ENCODE measurements around the gene MYO7A. TPM values are rescaled to one million over a fixed set of nuclear protein-coding genes. Genes with fewer than 3 reads are reported as not detected.

MYO7A gene
- total and polyA plus RNA-seq, 2 of the 8 experiments (the other 6 are each of a cell fraction or from before 2014, with no cell fraction given) = 1.5 to 1.9 TPM

- Histone ChIP-seq H3K4me1 (replicated peaks in 1 of 4; ENCODE audit: control insufficient read depth in 3 of 4, insufficient read depth in 4 of 4, low read length in 3 of 4) (peaks cover 22 to 60% (median 34%) of the 10 kb centered on the region in 4 experiments), H2AK5ac (ENCODE audit: low read depth, low read length) (no peak overlapping the region), H3K79me1 (ENCODE audit: low read depth, low read length) (no peaks in the 10 kb centered on the region), H3K27ac (ENCODE audit: low read depth, low read length) (no peak overlapping the region), H3K79me2 (ENCODE audit: control insufficient read depth in 1 of 2, insufficient read depth in 2 of 2, low read length in 2 of 2) (no peaks in the 10 kb centered on the region), H3K4ac (replicated peaks; ENCODE audit: insufficient read length, low read depth, low read length) (no peak overlapping the region), H3K56ac (replicated peaks; ENCODE audit: insufficient read length, low read depth, low read length) (no peak overlapping the region), H4K20me1 (replicated peaks in 1 of 2; ENCODE audit: control insufficient read depth in 1 of 2, insufficient read depth in 2 of 2, low read length in 2 of 2) (no peaks in the 10 kb centered on the region), H3K23me2 (ENCODE audit: low read depth, low read length) (peaks cover 4% of the 10 kb centered on the region; the same call in 1 of the 2 replicates), H4K5ac (ENCODE audit: insufficient read length, low read depth, low read length) (no peak overlapping the region), H3K18ac (ENCODE audit: extremely low read depth, low read length) (peak overlapping the region; percentile 38; the same call in 1 of the 2 replicates), H3K4me3 (ENCODE audit: extremely low read depth in 1 of 4, insufficient read depth in 2 of 4, low read depth in 3 of 4, low read length in 4 of 4) (no peak overlapping the region), H3K27me3 (replicated peaks in 1 of 4; ENCODE audit: control insufficient read depth in 3 of 4, extremely low read depth in 1 of 4, insufficient read depth in 3 of 4, low read length in 3 of 4) (peaks cover 0 to 3% (median 0%) of the 10 kb centered on the region in 4 experiments; a peak in 1 of 7 replicates), H2BK15ac (ENCODE audit: low read length) (no peak overlapping the region; the same call in 1 of the 2 replicates), H2BK20ac (ENCODE audit: low read length) (peak overlapping the region; percentile 88), H3K36me3 (ENCODE audit: control insufficient read depth in 2 of 4, insufficient read depth in 4 of 4, low read length in 3 of 4) (no peaks in the 10 kb centered on the region), H3K14ac (ENCODE audit: insufficient read length) (no peak overlapping the region), H2BK12ac (ENCODE audit: low read depth, low read length) (no peak overlapping the region), H3K9me3 (ENCODE audit: insufficient read depth in 2 of 2, low read depth in 1 of 2, low read length in 1 of 2) (no peaks in the 10 kb centered on the region), H3K9ac (replicated peaks in 1 of 4; ENCODE audit: extremely low read depth in 1 of 4, low read depth in 3 of 4, low read length in 3 of 4) (no peak overlapping the region), H4K8ac (ENCODE audit: extremely low read depth, insufficient read depth, low read length) (peak overlapping the region; percentile 18; the same call in 1 of the 2 replicates), H3K4me2 (ENCODE audit: insufficient read depth in 1 of 2, low read depth in 2 of 2, low read length in 2 of 2) (no peak overlapping the region), H2AFZ (ENCODE audit: low read length) (no peak overlapping the region), H2BK120ac (replicated peaks; ENCODE audit: low read depth, low read length) (no peak overlapping the region), H3K23ac (ENCODE audit: insufficient read length) (no peak overlapping the region), H4K91ac (replicated peaks; ENCODE audit: insufficient read length, low read length) (peak overlapping the region; percentile 29), H2BK5ac (ENCODE audit: low read depth, low read length) (peak overlapping the region; percentile 12; the same call in 1 of the 2 replicates)
- TF ChIP-seq SP4 (IDR thresholded peaks at IDR 0.05; ENCODE audit: low read length) (no peak), RXRA (IDR thresholded peaks at IDR 0.05; ENCODE audit: insufficient read depth, low read depth, low read length) (no peak), GABPA (IDR thresholded peaks at IDR 0.05; ENCODE audit: borderline replicate concordance, insufficient read depth, low read length) (no peak), CTBP2 (IDR thresholded peaks at IDR 0.05; ENCODE audit: borderline replicate concordance, insufficient read depth, insufficient read length, low read length) (no peak), POU5F1 (IDR thresholded peaks at IDR 0.05; ENCODE audit: low read depth, low read length) (no peak)
- WGBS, 2 experiments (ENCODE audit: extremely low coverage in 1 of 2, insufficient coverage in 1 of 2, insufficient read length in 1 of 2, insufficient replicate concordance in 2 of 2, low coverage in 1 of 2, low lambda C conversion rate in 2 of 2, missing lambda C conversion rate in 1 of 2) = 83% methylated on average over 8 of the region's 10 CpGs; no CpG with 5 or more reads in 1 of the 2 experiments
- no peak for DNase-seq (ENCODE audit: low read depth in 1 of 2, low spot score in 2 of 2)
- no peak for FAIRE-seq
- ChIA-PET CTCF (ENCODE audit: partially characterized antibody) (interaction anchor here (0.9 to 15.1 kb wide), 13 partner anchors 8 to 305 kb away, joined by 3 to 187 read pairs (median 6); partner anchors contain the start of gene MYO7A), POLR2A (ENCODE audit: partially characterized antibody) (interaction anchor here (0.9 to 3.8 kb wide), 8 partner anchors 9 to 66 kb away, joined by 3 to 14 read pairs (median 3); no protein-coding TSS in a partner anchor)
These were observed 45.4 kb downstream of the MYO7A start for GRCh38 chr11:77173494-77173893.
